CD4-positive, alpha-beta T cell (primary cell): Measurements from ENCODE around the gene TMEM131. TPM values are rescaled to one million over a fixed set of nuclear protein-coding genes. Genes with fewer than 3 reads are reported as not detected.

Source experiments
- ATAC-seq: fragments of 200-7000 bp; cut with Tn5 transposase; one replicate; pipeline ENCODE4 v1.10.0; 2022; ENCODE audit warnings: mild to moderate bottlenecking; ENCODE audit not compliant: poor library complexity
- CTCF ChIA-PET: fragments of 350-600 bp; sonication (Branson Sonifier 250); formaldehyde crosslinking; loops from one replicate; lab custom pipeline; 2021; ENCODE audit warnings: antibody characterized with exemption, inconsistent platforms; lab: Charles Lee
- POLR2A ChIA-PET: fragments of 350-600 bp; sonication (Branson Sonifier 250); formaldehyde crosslinking; loops from one replicate; lab custom pipeline; 2021; ENCODE audit warnings: antibody characterized with exemption, inconsistent platforms; lab: Charles Lee
- DNase-seq, 14 experiments: peaks; one replicate each; pipeline ENCODE4 v3.0.0-alpha.2; 2013 to 2020; ENCODE audit warnings: mixed read lengths in 2 of 14
- H3K27ac ChIP-seq, 2 donors: one replicate each; pipeline versions ENCODE4 v1.5.1 to v1.7.0; 2013; ENCODE audit warnings: low read length in 2 of 2, low read depth in 1 of 2, mild to moderate bottlenecking in 1 of 2
- H3K27me3 ChIP-seq, 2 experiments: 1 replicate in 1 of 2; 2 replicates in 1 of 2; pipeline versions ENCODE4 v1.6.1 to v1.7.0; 2013; ENCODE audit warnings: low read length in 2 of 2, control low read depth in 1 of 2, mild to moderate bottlenecking in 1 of 2, moderate library complexity in 1 of 2; ENCODE audit not compliant: insufficient read depth in 2 of 2, control insufficient read depth in 1 of 2
- H3K36me3 ChIP-seq: one replicate; pipeline ENCODE4 v1.6.1; 2013; ENCODE audit warnings: low read length, control low read depth; ENCODE audit not compliant: insufficient read depth
- H3K4me1 ChIP-seq: one replicate; pipeline ENCODE4 v1.6.1; 2013; ENCODE audit warnings: low read length, control low read depth; ENCODE audit not compliant: insufficient read depth
- H3K4me3 ChIP-seq: one replicate; pipeline ENCODE4 v1.5.1; 2013; ENCODE audit warnings: mild to moderate bottlenecking, low read length, moderate library complexity
- H3K9me3 ChIP-seq, 2 experiments: 1 replicate in 1 of 2; 2 replicates in 1 of 2; pipeline versions ENCODE4 v1.6.1 to v1.7.0; 2013; ENCODE audit warnings: low read length in 2 of 2, mild to moderate bottlenecking in 2 of 2, control low read depth in 1 of 2, moderate library complexity in 1 of 2; ENCODE audit not compliant: control insufficient read depth in 1 of 2, insufficient read depth in 1 of 2
- H3K27ac Mint-ChIP-seq: one replicate; pipeline ENCODE4 v1.8.0; 2020; ENCODE audit warnings: mixed read lengths
- H3K27me3 Mint-ChIP-seq: one replicate; pipeline ENCODE4 v1.8.0; 2021; ENCODE audit warnings: mixed read lengths
- H3K36me3 Mint-ChIP-seq: one replicate; pipeline ENCODE4 v1.8.0; 2021; ENCODE audit warnings: low read depth, mixed read lengths
- H3K4me1 Mint-ChIP-seq: one replicate; pipeline ENCODE4 v1.8.0; 2021; ENCODE audit warnings: low read depth, mixed read lengths
- H3K4me3 Mint-ChIP-seq: one replicate; pipeline ENCODE4 v1.8.0; 2020; ENCODE audit warnings: mild to moderate bottlenecking, mixed read lengths
- H3K9me3 Mint-ChIP-seq: one replicate; pipeline ENCODE4 v1.8.0; 2020; ENCODE audit warnings: mixed read lengths
- intact Hi-C, 2 experiments: fragments of 100-400 bp; cut with DNase I in 1 of 2; cut with micrococcal nuclease in 1 of 2; formaldehyde crosslinking; loops; one replicate each; pipeline versions ENCODE4 v1.15.1 to v1.9.0; 2023 to 2025; cut with DNase I, micrococcal nuclease
- total RNA-seq, 174 experiments: library from RNA in 2 of 174; stranded (reverse) in 2 of 174; gene quantifications; one replicate each; pipeline ENCODE4 v1.2.3 and lab custom pipeline; 2021 to 2026
- TF ChIP-seq, protein P1 (sequence below): fragments of 200-600 bp; IDR thresholded peaks from one replicate; pipeline ENCODE4 v1.8.0; 2022; ENCODE audit warnings: antibody characterized with exemption, mild to moderate bottlenecking

Gene TMEM131
- total RNA-seq, 2 experiments from 2014 or later: 29.2 to 33.6 TPM

DNA sequence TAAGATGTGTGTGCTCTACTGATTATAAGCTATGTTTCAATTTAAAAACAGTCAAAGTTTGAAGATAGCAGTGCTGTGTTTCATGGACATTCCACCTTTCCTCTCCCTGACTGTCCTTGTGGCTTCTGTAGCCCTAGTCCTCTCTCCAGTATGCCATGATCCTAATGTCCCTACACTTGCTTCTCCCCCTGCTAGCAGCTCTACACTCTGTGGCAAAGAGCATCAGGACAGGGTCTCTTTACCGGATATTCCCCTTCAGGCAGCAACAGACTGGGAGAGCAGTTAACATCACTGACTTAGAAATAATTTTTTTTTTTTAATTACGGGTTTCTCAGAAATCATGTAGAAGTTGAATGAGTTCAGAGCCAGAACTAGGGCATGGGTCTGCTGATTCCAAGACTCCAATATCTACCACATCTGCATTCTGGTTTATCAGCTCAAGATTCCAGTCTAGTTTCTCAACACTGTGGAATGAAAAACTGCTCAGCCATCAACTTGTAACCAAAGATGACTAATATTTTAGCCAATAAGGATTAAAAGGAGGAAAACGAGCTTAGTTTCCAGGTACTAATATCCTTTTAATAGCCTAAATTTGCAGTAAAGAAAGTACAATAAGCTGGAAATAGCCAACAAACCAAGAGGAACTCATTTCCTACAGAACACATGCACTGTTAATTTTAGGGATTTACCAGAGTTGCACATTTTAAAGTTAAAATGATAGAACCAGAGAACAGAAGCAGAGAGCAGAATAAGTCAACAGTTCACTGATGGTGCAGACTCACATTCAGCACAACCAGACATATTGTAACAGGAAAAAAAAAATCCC lies 45.2 kb downstream of the TMEM131 start:
- ChIA-PET POLR2A (no interaction called here), CTCF (interaction anchor here (0.8 to 1.1 kb wide), 2 partner anchors 12 to 24 kb away, joined by 3 read pairs; no protein-coding TSS in a partner anchor)
- Histone ChIP-seq H3K4me3 (no peak overlapping the region), H3K9me3 (no peaks in the 10 kb centered on the region), H3K36me3 (no peaks in the 10 kb centered on the region), H3K27ac (no peak overlapping the region), H3K4me1 (peaks cover 4% of the 10 kb centered on the region), H3K27me3 (no peaks in the 10 kb centered on the region)
- ATAC-seq (no peak), DNase-seq (no peak)
- H3K9me3 Mint-ChIP-seq: no peaks in the 10 kb centered on the region
- intact Hi-C loops: no loop called here
- peaks cover 81% of the 10 kb centered on the region for H3K4me1 Mint-ChIP-seq
- H3K27ac Mint-ChIP-seq: no peak overlapping the region
- H3K36me3 Mint-ChIP-seq: peaks cover 13% of the 10 kb centered on the region
- TF ChIP-seq, protein P1, sequence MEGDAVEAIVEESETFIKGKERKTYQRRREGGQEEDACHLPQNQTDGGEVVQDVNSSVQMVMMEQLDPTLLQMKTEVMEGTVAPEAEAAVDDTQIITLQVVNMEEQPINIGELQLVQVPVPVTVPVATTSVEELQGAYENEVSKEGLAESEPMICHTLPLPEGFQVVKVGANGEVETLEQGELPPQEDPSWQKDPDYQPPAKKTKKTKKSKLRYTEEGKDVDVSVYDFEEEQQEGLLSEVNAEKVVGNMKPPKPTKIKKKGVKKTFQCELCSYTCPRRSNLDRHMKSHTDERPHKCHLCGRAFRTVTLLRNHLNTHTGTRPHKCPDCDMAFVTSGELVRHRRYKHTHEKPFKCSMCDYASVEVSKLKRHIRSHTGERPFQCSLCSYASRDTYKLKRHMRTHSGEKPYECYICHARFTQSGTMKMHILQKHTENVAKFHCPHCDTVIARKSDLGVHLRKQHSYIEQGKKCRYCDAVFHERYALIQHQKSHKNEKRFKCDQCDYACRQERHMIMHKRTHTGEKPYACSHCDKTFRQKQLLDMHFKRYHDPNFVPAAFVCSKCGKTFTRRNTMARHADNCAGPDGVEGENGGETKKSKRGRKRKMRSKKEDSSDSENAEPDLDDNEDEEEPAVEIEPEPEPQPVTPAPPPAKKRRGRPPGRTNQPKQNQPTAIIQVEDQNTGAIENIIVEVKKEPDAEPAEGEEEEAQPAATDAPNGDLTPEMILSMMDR: no peak
- H3K4me3 Mint-ChIP-seq: no peak overlapping the region
- H3K27me3 Mint-ChIP-seq: no peaks in the 10 kb centered on the region

DNA sequence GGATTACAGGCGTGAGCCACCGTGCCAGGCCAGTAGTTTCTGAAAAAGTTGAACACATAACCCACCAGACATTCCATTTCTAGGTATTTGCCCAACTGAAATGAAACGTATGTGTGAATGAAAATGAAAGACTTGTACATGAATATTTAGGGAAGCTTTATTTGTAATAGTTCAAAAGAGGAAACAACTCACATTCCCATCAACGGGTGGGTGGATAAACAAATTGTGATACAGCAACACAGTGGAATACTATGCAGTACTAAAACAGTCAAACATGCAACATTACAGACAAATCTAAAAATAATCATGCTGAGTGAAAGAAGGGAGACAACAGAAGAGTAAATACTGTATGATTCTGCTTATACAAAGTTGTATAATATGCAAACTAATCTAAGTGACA lies 46.8 kb downstream of the TMEM131 start:
- ChIA-PET CTCF (no interaction called here), POLR2A (no interaction called here)
- Histone ChIP-seq H3K36me3 (no peaks in the 10 kb centered on the region), H3K27me3 (no peaks in the 10 kb centered on the region), H3K27ac (no peak overlapping the region), H3K4me3 (no peak overlapping the region), H3K9me3 (no peaks in the 10 kb centered on the region), H3K4me1 (peaks cover 4% of the 10 kb centered on the region)
- ATAC-seq (no peak), DNase-seq (no peak)
- intact Hi-C loops: no loop called here
- H3K9me3 Mint-ChIP-seq: no peaks in the 10 kb centered on the region
- no peak overlapping the region for H3K27ac Mint-ChIP-seq
- H3K4me1 Mint-ChIP-seq: peaks cover 83% of the 10 kb centered on the region
- no peak overlapping the region for H3K4me3 Mint-ChIP-seq
- H3K36me3 Mint-ChIP-seq: peaks cover 21% of the 10 kb centered on the region
- TF ChIP-seq, protein P1: no peak
- no peaks in the 10 kb centered on the region for H3K27me3 Mint-ChIP-seq

DNA sequence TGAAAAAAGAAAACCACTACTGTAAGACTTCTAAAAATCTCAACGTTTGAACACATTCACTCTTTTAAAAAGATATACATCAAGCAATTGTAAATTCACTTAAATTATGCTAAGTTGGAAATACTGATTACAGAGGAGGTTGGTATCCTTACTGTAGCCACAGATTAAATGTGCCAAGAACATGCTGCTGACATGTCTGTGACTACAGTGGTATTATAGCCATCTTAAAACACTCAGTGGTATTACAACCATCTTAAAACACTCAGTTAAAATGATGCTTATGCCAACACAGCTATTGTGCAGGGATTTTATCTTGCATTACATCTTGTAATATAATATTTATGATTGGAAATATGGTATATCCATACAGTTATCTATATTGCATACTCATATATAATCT lies 50.0 kb downstream of the TMEM131 start:
- peaks cover 41% of the 10 kb centered on the region for H3K36me3 Mint-ChIP-seq
- no peaks in the 10 kb centered on the region for H3K27me3 Mint-ChIP-seq
- no peak for DNase-seq
- Histone ChIP-seq H3K36me3 (no peaks in the 10 kb centered on the region), H3K27me3 (no peaks in the 10 kb centered on the region), H3K27ac (no peak overlapping the region), H3K4me3 (no peak overlapping the region), H3K9me3 (no peaks in the 10 kb centered on the region), H3K4me1 (no peaks in the 10 kb centered on the region)
- H3K4me3 Mint-ChIP-seq: no peak overlapping the region
- TF ChIP-seq, protein P1: no peak
- peaks cover 2% of the 10 kb centered on the region for H3K9me3 Mint-ChIP-seq
- intact Hi-C loops: no loop called here
- peaks cover 63% of the 10 kb centered on the region for H3K4me1 Mint-ChIP-seq
- ChIA-PET POLR2A (no interaction called here), CTCF (no interaction called here)
- ATAC-seq: no peak
- no peak overlapping the region for H3K27ac Mint-ChIP-seq
